IPS-18c (cell line): Measurements from ENCODE around the gene BCAR3.
"Not testable (repeated sequence)": the region's sequence is repeated elsewhere in the genome, so short reads cannot be mapped to it uniquely, and the experiment has no call there.

Experiments used
- H3K4me3 ChIP-seq: 2 replicates; pipeline ENCODE4 v1.7.0; 2013; ENCODE audit warnings: low read depth, mild to moderate bottlenecking, low read length, moderate library complexity; ENCODE audit not compliant: insufficient read depth
- H3K9me3 ChIP-seq: one replicate; pipeline ENCODE4 v1.6.1; 2013; ENCODE audit warnings: mild to moderate bottlenecking, low read length, moderate library complexity; ENCODE audit not compliant: control insufficient read depth, insufficient read depth

Gene BCAR3

DNA sequence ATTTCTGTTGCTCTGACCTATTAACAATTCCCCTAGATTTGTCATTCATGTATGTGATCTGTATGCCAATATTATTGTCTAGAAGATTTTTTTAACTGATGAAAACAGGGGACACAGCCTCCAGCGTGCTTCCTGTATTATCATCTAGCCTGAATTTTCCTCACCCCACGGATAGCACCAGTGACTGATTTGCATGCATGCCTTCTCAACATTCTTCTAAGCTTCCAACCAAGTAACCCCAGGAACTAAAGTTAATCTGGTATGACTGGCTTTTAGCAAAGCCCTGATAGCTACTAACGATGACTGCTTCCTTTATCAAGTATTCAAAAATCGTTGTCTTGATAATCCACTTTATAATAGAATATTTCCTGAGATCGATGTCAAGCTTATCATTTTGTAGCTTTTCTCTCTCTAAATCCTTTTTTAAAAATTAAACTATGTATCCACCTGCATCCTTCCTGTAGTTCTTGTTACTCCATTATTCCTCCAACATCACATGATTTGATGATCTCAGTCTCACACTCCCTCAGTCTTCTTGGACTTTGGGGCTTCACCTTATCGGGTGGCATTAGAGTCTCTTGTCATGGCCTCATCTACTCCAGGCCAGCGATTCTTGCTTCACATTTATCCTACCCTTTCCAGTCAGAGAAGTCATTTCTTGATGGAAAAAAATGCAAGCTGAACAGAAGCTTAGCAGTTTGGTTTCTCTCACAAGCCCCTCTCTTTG lies 19.0 kb downstream of the BCAR3 start:
- Histone ChIP-seq H3K9me3 (no peaks in the 10 kb centered on the region), H3K4me3 (no peak overlapping the region)

DNA sequence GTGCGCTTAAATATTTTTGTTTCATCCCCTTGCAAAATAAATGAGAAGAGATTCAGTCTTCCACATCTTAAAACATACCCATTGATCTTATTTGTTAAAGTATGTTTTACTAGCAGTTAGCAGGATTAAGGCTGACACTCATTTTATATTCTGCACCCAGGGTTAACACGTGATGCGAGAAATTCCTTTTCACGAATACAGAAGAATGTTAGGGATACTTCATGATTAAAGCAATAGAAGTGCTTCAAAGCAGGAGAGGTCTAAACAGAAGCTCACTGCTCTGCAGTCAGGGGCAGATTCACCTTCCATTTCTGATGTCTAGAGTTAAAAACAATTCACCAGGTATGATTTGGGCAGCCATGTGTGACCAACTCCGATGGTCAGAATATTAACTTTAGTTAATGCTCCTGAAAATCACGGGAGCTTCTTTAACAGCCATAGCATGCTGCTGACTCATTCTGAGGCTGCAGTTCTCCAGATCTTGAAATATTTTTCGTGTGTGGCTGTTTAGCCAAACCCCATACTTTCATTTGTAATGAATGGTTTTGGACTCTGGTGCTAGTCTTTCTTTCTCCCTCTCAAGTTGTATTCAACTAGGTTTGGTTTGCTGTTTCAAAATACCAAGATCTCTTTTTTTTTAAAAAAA lies 19.7 kb downstream of the BCAR3 start:
- no peak overlapping the region for H3K4me3 ChIP-seq
- H3K9me3 ChIP-seq = no peaks in the 10 kb centered on the region

DNA sequence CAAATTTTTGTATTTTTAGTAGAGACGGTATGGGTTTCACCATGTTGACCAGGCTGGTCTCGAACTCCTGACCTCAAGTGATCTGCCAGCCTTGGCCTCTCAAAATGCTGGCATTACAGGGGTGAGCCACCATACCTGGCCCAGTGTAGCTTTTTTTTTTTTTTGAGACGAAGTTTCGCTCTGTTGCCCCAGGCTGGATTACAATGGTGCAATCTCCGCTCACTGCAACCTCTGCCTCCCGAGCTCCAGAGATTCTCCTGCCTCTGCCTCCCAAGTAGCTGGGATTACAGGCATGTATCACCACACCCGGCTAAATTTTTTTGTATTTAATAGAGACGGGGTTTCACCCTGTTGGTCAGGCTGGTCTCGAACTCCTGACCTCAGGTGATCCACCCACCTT lies 20.3 kb downstream of the BCAR3 start:
- H3K9me3 ChIP-seq, H3K4me3 ChIP-seq: not testable (repeated sequence)

DNA sequence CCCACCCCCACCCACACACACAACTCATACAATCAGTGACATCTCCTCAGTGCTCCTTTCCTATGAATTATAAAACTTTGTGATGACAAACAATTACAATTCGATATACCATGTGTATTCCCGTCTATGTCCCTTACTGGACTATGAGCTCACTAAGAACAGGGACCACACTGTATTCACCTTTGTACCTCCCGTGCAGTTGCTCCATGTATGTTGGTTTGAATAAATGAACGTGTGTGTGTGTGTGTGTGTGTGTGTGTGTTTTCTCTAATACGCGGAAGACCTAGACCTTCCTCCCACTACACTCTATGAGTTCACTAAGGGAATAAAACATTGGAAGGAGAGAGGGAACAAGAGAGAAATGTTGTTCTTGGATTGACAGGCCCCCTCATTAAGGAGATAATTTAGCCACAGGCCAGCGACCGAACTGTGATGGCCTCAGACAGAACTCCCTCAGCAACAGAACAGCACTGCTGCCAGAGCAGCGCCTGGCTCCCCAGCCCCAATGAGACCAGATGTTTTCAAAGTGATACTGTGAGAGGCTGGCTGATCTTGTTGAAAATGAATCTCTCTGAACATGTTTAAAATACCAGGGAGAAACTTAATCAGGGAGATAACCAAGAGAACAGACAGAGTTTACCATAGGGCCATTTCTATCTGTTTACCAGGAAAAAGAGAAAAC lies 21.7 kb downstream of the BCAR3 start:
- Histone ChIP-seq H3K9me3 (no peaks in the 10 kb centered on the region), H3K4me3 (no peak overlapping the region)

DNA sequence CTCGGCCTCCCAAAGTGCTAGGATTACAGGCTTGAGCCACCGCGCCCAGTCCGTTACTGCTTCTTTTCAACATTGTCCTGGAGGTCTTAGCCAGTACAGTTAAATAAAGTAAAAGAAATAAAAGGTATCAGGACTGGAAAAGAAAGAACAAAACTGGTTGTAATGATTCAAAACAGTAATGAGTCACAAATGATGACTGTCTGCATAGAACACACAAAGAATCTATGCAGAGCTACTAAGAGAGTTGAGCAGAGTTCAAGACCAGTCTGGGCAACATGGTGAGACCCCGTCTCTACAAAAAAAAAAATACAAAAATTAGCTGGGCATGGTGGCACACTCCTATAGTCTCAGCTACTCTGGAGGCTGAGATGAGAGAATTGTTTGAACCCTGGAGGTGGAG lies 23.4 kb downstream of the BCAR3 start:
- Histone ChIP-seq H3K4me3 (no peak overlapping the region), H3K9me3 (peaks cover 2% of the 10 kb centered on the region)

DNA sequence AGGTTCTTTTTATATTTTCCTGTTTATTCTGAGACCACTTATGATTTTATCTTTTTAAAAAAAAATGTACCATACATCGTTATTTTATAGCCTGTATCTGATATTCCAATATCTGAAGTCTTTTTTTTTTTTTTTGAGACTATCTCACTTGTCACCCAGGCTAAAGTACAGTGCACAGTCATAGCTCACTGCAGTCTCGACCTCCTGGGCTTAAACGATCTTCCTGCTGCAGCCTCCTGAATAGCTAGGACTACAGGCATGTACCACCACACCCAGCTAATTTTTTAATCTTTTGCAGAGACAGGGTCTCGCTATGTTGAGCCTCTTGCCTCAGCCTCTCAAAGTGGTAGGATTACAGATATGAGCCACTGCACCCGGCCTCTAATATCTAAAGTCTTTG lies 25.1 kb downstream of the BCAR3 start:
- Histone ChIP-seq H3K4me3 (no peak overlapping the region), H3K9me3 (peaks cover 2% of the 10 kb centered on the region)

DNA sequence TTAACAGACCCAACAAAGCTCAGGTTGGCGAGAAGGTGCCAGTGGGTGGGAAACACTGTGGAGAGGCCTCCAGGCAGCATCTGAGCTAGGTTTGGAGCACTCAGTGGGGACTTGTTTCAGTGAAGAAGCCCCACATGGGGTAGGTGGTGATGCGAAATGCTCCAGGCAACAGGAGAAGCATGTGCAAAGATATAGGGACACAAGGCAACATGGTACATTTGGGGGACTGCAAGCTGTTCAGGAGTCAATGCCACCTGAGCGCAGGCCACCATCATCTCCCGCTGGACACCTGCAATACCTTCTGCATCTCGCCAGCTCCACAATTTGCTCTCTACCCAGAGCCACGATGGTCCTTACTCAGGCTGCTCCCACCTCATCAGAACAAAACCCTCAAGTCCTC lies 28.0 kb downstream of the BCAR3 start:
- Histone ChIP-seq H3K9me3 (peaks cover 2% of the 10 kb centered on the region), H3K4me3 (no peak overlapping the region)

DNA sequence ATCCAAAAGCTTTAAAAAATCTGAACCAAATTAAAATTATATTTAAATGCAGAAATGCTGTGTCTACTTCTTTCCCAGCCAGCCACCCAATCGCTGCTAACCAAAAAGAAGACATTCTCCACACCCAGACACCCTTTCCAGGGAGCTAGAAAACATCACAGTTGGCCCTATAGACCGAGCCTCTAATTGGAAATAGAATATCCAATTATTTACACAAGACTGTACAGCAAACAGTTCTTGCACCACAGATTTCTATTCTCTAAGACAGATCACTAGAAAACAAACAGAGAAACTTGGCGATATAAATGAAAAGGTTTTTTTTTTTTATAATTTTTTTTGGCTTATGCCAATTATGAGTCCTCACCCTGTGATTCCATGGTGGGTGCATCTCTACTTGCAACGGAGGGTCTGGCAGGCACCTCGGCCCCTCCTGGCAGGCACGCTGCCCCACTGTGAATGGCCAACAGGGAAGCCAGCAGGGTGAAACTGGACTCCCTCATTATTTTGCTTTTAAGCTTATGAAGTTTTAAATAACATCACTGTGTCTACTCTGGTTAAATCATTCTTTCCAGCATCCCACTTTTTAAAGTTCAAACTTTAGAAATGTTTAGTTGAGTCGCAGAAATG lies 29.2 kb downstream of the BCAR3 start:
- Histone ChIP-seq H3K4me3 (no peak overlapping the region), H3K9me3 (peaks cover 4% of the 10 kb centered on the region)

DNA sequence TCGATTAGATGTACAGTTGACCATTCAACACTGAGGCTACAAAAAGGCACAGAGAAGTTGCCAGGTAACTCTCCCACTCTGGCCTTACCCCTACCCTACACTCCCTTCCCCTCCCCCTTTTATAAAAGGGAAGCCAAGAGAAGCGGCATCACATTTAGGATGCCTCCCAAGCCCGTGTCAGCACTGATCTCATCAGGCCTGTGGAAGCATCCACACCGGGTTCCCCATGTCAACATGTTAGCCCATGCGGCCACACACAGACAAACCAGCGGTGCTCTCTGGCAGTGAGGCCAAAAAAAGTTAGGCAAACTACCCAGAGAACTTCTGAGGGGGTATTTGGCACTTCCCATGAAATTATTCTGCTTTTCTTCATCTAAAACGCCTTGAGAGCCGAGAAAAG lies 29.9 kb downstream of the BCAR3 start:
- no peak overlapping the region for H3K4me3 ChIP-seq
- peaks cover 4% of the 10 kb centered on the region for H3K9me3 ChIP-seq

DNA sequence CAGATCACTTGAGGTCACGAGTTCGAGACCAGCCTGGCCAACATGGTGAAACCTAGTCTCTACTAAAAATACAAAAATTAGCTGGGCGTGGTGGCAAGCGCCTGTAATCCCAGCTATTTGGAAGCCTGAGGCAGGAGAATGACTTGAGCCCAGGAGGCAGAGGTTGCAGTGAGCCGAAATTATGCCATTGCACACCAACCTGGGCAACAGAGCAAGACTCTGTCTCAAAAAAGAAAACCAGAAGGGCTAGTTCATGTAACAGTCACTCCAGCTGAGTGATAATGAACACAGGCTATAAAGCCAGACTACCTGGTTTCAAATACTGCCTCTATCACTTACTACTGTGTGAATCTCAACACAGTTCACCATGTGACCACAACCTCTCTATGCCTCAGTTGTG lies 31.5 kb downstream of the BCAR3 start:
- not testable (repeated sequence) for H3K9me3 ChIP-seq, H3K4me3 ChIP-seq

DNA sequence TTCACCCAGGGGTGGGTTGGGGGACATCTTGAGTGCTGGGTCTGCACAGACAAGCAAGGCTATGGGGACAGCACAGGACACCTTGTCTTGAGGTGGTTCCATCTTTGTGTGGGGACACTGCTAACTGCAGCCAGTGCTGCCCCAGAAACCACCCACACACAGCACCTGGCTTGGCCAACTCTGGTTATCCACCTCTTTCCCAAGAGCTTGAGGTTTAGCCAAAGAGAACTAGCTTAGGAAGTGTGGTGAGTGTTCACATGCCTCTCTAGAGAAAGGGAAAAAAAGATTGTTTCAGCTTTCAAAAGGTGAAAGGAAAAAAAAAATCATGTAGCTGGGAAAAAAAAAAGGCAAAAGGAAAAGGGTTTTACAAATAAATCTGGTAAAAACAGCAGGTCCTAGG lies 32.4 kb downstream of the BCAR3 start:
- Histone ChIP-seq H3K9me3 (peaks cover 2% of the 10 kb centered on the region), H3K4me3 (no peak overlapping the region)

DNA sequence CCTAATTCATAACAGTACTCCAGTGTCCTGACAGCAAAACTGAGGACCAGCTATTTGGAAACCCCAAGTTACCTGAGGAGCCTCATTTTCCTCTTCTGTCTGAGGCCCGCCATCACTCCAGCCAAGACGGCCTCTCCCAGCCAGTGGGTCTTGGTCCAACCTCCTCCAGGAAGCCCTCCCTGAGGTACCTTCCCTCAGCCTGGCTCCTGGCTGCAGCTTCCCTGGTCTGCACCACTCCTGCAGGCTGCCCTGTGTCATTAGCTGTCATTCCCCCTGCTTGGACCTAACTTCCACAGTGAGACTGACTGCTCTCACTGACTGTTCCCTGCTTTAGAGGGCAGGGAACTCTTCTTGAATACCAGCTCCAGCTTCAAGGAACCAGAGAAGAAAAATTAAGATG lies 33.0 kb downstream of the BCAR3 start:
- H3K4me3 ChIP-seq = no peak overlapping the region
- H3K9me3 ChIP-seq = peaks cover 2% of the 10 kb centered on the region

DNA sequence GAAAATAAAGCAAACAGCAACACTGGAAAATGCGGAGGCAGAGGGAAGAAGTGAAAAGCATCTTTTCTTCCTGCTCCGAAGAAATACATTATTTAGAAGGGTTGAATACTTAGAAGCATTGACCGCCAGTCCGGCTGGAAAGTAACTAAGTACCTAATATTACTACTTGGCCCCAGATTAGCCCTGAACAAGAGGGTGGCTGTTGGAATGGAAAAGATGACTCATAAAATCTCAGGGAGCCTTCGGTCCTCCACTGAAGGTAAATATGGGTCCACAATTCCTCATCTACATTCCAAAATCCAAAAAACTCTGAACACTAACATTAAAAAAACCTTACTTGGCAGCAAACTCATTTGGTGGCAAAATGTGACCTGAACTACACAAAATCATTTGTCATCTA lies 40.1 kb downstream of the BCAR3 start:
- no peak overlapping the region for H3K4me3 ChIP-seq

DNA sequence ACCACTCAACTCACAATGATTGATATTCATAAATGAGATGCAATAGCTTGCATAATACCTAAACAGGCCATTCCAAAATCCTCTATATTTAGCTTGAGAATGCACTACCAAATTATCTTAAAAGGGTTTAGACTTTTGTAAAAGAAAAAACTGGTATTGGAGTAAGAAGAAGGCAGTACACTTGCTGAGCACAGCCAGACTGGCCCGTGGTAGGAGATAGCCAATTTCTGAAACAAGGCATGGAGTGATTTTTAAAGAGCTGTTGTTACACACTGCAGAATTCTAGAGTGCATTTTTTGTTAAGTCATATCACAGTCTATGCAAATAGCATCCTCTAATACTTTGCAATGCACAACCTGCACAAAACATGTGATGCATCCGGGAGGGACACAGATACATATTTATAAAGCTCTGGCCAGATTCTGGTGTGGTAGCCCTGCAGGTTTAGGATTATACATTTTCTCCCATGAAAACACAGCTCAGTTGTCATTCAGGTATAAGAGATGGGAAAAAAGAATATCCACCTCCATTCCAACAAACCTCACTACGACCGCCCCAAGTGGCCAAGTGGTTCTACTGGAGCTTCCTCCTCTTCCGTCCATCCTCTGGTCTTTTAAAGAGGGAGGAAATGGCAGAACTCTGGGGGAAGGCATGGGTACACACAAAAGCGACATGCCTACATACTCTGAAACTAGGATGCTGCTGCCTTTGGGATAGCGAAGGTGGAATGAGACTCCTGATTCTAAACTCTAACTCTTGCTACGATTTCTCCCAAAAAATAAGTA lies 40.8 kb downstream of the BCAR3 start:
- no peaks in the 10 kb centered on the region for H3K9me3 ChIP-seq
- H3K4me3 ChIP-seq = no peak overlapping the region

More for the DNA sequence above, 40.1 kb downstream of the BCAR3 start:
- H3K9me3 ChIP-seq = no peaks in the 10 kb centered on the region

DNA sequence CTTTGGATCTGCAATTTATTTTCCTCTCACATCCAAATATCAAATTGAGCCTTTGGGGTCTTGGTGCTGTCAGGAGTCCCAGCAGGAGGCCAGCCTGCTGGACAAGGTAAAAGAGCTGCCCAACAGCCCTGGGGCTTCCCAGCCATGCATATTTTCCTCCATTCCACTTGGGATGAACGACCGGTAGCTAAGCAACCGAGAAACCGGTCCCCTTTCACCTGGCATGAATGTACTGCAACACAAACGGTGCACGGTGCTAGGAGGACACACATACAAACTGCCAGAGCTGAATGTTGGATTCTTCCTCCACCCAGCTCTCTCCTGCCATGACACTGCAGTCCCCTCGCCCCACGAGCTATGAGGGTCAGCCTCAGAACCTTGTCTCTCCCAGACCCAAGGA lies 42.7 kb downstream of the BCAR3 start:
- no peak overlapping the region for H3K4me3 ChIP-seq
- H3K9me3 ChIP-seq = no peaks in the 10 kb centered on the region

DNA sequence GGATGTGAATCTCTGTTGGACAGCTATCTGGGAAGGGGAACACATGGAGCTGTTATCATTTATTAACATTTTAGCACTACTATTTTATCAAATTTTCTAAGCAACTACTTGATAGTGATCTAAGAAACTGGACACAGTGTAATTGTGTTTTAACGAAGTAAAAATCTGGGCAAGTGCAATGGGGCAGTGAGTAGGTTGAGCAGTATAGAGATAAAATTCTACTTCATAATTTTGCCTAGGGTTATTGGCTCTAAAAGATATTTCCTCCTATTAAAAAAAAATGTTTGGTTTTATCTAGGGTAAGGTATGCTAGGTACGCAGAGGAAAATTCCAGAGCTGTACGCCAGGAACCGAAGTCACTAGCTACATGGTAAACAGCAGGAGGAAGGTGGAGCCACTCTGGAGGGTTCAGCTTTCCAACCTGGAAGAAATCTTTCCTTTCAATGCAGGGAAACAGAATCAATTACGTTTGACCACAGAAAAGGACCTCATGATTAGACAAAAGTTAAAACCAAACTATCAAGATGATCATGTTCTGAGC lies 43.3 kb downstream of the BCAR3 start:
- no peak overlapping the region for H3K4me3 ChIP-seq
- no peaks in the 10 kb centered on the region for H3K9me3 ChIP-seq

DNA sequence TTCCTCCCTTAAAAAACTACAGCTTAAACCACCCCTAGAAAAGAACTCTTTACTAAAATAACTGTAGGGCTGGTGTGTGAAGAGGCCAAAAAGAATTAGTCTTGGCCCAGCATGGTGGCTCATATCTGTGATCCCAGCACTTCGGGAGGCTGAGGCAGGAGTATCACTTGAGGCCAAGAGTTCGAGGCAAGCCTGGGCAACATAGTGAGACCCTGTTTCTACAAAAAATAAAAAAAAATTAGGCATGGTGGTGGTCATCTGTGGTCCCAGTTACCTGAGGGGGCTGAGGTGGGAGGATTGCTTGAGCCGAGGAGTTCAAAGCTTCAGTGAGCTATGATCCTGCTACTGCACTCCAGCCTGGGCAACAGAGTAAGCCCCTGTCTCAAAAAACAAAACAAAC lies 44.9 kb downstream of the BCAR3 start:
- H3K4me3 ChIP-seq = no peak overlapping the region
- no peaks in the 10 kb centered on the region for H3K9me3 ChIP-seq
